ENCODE results near the gene GJC1.

Gene GJC1

DNA sequence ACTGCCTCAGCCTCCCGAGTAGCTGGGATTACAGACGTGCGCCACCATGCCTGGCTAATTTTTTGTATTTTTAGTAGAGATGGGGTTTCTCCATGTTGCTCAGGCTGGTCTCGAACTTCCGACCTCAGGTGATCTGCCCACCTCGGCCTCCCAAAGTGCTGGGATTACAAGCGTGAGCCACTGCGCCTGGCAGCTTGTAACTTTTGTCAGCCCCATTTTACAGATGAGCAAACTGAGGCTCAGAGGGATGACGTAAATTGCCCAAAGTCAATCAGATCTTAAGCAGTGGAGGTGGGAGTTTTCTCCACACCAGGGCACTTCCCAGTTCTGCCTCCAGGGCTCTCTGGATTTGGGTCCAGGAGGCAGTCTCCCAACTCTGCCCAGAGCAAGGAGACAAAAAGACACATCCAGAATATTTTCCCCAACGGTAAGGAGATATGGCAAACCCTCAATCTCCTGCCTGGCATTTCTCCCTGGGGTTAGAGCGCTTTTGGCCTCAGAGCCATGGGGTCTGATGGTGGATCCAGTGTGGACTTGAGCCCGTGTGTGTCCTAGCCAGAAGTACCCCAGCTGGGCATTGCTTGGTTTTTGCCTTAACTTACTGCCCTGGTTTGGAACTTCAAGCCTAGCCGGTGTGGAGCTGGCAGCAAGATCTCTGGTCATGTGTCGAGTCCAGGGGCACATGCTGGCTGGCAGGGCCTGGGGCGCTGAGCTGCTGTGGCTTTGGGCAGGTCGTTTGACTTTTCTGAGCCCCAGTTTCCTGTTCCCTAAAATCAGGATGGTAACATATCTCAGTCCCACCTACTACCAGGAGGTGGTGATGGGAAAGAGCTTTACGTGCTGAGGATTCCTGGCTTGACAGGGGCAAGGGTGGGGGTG is 67.9 kb downstream of the GJC1 start:
- H3K4me3 ChIP-seq (ENCODE audit: insufficient read length, low read depth): no peak overlapping the region
- H3K27me3 ChIP-seq (ENCODE audit: insufficient read depth, insufficient read length): peaks cover 32% of the 10 kb centered on the region
- no peaks in the 10 kb centered on the region for H3K36me3 ChIP-seq (ENCODE audit: insufficient read depth, insufficient read length, low read length)
- H3K9me3 ChIP-seq (ENCODE audit: insufficient read depth, low read length): no peaks in the 10 kb centered on the region
- TF ChIP-seq ZNF274 (IDR thresholded peaks at IDR 0.05; ENCODE audit: low read depth, low read length) (no peak), SUZ12 (IDR thresholded peaks at IDR 0.05; ENCODE audit: extremely low read depth, insufficient read depth, insufficient read length) (no peak), YY1 (IDR thresholded peaks at IDR 0.05; ENCODE audit: insufficient read depth, insufficient read length) (no peak)
- H3K4me1 ChIP-seq (ENCODE audit: insufficient read depth, insufficient read length): peaks cover 26% of the 10 kb centered on the region
- no peak for DNase-seq (ENCODE audit: low read depth, low spot score)
- H3K9ac ChIP-seq (ENCODE audit: insufficient read length, low read depth): no peak overlapping the region

DNA sequence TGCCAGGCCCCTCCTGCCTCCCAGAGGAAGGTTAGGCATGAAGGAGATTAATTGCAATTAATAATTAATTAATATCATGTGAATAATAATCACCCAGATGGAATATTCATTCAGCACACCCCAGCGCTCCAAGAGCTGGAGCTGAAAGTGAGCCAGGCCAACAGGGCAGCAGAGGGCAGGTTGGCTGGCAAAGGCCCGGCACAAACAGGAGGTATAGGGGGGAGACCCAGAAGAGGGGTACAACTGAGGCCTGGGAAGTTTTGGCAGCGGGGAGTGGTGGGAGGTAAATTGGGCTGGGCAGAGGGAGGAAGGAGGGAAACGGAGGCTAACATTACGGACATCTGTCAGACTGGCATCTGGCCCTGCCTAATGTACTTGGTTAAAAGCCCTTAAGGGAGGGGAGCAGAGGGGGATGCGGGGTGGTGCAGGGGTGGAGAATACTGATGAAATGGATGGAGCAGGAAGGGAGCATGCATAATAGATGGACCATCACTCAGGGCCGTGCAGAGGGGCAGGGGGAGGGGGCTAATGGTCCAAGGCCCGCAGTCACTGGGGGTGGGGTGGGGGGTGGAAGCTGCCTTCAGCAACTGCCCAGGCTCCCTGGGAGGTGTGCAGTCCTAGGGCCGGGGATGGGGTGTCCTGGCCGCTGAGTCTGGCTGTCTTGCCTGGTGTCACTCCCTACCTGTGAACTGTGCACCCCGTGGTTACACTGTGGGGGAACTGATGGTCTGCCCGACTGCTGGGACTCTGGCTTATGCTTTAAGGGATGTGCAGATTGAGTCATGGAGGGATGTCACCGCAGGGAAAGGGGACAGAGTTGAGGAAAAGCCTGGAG is 69.4 kb downstream of the GJC1 start:
- peaks cover 20% of the 10 kb centered on the region for H3K4me1 ChIP-seq (ENCODE audit: insufficient read depth, insufficient read length)
- no peak for TF ChIP-seq YY1 (IDR thresholded peaks at IDR 0.05; ENCODE audit: insufficient read depth, insufficient read length)
- no peak for TF ChIP-seq ZNF274 (IDR thresholded peaks at IDR 0.05; ENCODE audit: low read depth, low read length)
- no peak for TF ChIP-seq SUZ12 (IDR thresholded peaks at IDR 0.05; ENCODE audit: extremely low read depth, insufficient read depth, insufficient read length)
- H3K9ac ChIP-seq (ENCODE audit: insufficient read length, low read depth): no peak overlapping the region
- peaks cover 36% of the 10 kb centered on the region for H3K27me3 ChIP-seq (ENCODE audit: insufficient read depth, insufficient read length)
- no peak for DNase-seq (ENCODE audit: low read depth, low spot score)
- no peaks in the 10 kb centered on the region for H3K36me3 ChIP-seq (ENCODE audit: insufficient read depth, insufficient read length, low read length)
- H3K4me3 ChIP-seq (ENCODE audit: insufficient read length, low read depth): no peak overlapping the region
- H3K9me3 ChIP-seq (ENCODE audit: insufficient read depth, low read length): no peaks in the 10 kb centered on the region

DNA sequence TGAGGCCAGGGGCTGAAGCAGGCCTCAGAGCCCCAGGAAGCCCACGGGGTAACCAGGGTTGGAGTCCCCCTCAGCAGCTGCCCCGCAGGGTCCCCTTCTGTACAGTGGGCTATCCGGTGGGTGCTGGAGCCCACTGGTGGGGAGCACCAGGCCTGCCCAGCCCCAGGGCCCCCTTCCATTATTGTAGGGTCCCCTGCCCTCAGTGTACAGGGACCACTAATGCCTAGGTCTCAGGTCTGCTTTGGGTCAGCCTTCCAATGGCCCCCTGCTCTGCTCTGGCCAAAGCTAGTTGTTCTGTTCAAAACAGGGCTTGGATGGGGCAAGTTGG is 70.2 kb downstream of the GJC1 start:
- no peak for TF ChIP-seq YY1 (IDR thresholded peaks at IDR 0.05; ENCODE audit: insufficient read depth, insufficient read length)
- no peak for TF ChIP-seq ZNF274 (IDR thresholded peaks at IDR 0.05; ENCODE audit: low read depth, low read length)
- TF ChIP-seq SUZ12 (IDR thresholded peaks at IDR 0.05; ENCODE audit: extremely low read depth, insufficient read depth, insufficient read length): no peak
- Histone ChIP-seq H3K4me3 (ENCODE audit: insufficient read length, low read depth) (peak overlapping the region; percentile 62), H3K9me3 (ENCODE audit: insufficient read depth, low read length) (no peaks in the 10 kb centered on the region), H3K4me1 (ENCODE audit: insufficient read depth, insufficient read length) (peaks cover 20% of the 10 kb centered on the region), H3K9ac (ENCODE audit: insufficient read length, low read depth) (peak overlapping the region; percentile 85), H3K36me3 (ENCODE audit: insufficient read depth, insufficient read length, low read length) (no peaks in the 10 kb centered on the region), H3K27me3 (ENCODE audit: insufficient read depth, insufficient read length) (peaks cover 36% of the 10 kb centered on the region)
- DNase-seq (ENCODE audit: low read depth, low spot score): no peak

DNA sequence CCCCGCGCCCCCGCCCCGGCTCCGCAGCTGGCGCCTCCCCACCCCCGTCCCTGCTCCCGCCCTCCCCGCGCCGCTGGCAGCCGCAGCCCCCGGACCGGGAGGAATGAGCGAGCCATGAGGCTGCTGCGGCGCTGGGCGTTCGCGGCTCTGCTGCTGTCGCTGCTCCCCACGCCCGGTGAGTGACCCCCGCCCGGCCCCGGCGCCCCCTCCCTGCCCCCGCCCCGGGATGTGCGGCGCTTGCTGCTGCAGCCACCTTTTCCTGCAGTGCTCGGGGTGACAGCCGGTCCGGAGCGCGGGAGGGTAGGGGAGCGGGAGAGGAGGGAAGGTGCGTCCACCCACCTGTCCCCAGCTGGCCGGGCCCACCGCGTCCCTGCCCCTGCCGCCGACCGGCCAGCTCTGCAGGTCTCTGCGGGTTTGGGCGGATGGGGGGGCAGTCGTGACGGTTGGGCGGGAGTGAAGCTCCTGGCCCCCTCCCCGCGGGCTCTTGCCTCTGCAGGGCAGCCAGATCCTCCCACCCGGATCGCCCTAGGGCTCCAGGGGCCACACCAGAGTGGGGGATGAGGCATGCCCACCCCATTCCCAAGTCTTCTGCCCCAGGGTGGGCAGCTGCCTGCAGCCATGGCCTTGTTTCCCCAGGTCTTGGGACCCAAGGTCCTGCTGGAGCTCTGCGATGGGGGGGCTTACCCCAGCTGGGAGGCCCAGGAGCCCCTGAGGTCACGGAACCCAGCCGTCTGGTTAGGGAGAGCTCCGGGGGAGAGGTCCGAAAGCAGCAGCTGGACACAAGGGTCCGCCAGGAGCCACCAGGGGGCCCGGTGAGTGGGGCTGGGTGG is 70.8 kb downstream of the GJC1 start:
- Histone ChIP-seq H3K36me3 (ENCODE audit: insufficient read depth, insufficient read length, low read length) (no peaks in the 10 kb centered on the region), H3K9me3 (ENCODE audit: insufficient read depth, low read length) (no peaks in the 10 kb centered on the region), H3K4me1 (ENCODE audit: insufficient read depth, insufficient read length) (peaks cover 20% of the 10 kb centered on the region), H3K4me3 (ENCODE audit: insufficient read length, low read depth) (peak overlapping the region; percentile 62), H3K9ac (ENCODE audit: insufficient read length, low read depth) (peak overlapping the region; percentile 85), H3K27me3 (ENCODE audit: insufficient read depth, insufficient read length) (peaks cover 36% of the 10 kb centered on the region)
- DNase-seq (ENCODE audit: low read depth, low spot score): no peak
- TF ChIP-seq YY1 (IDR thresholded peaks at IDR 0.05; ENCODE audit: insufficient read depth, insufficient read length) (no peak), ZNF274 (IDR thresholded peaks at IDR 0.05; ENCODE audit: low read depth, low read length) (no peak), SUZ12 (IDR thresholded peaks at IDR 0.05; ENCODE audit: extremely low read depth, insufficient read depth, insufficient read length) (no peak)

DNA sequence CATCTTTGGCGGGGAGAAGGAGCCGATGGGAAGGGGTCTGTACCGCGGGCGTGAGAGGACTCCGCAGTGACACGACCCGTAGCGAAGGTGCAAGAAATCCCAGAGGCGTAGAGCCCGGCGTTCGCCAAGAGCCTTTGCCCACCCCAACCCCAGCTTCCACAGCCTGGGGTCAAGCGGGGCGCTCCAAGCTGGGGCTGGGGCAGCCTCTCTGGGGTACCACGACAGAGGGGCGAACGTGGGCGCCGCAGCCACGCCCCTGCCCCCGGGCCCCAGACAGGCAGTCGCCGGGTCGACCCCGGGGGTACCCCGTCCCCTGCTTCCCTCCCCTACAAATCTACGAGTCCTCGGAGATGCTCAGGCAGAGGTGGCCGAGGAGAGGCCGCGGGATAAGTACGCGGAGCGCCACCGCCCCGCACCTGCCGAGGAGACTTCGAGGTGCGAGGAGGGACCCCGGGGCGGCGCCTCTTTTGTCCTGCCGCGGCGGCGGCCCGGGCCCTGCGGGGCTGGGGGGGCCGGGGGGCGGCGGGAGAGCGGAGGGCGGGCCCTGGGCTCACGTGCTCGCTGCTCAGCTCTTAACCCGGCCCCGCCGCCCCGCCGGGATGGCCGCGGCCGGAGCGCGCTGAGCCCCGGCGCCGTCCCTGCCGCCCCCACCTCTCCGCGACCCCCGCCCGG is 71.5 kb downstream of the GJC1 start, which contains the start of gene ADAM11:
Gene ADAM11, plus strand, starts transcription at position 575 of the 672 bp plus-strand sequence. CDS start 212 bp downstream, outside the sequence.
- TF ChIP-seq YY1 (IDR thresholded peaks at IDR 0.05; ENCODE audit: insufficient read depth, insufficient read length) (no peak), SUZ12 (IDR thresholded peaks at IDR 0.05; ENCODE audit: extremely low read depth, insufficient read depth, insufficient read length) (no peak), ZNF274 (IDR thresholded peaks at IDR 0.05; ENCODE audit: low read depth, low read length) (no peak)
- Histone ChIP-seq H3K27me3 (ENCODE audit: insufficient read depth, insufficient read length) (peaks cover 36% of the 10 kb centered on the region), H3K36me3 (ENCODE audit: insufficient read depth, insufficient read length, low read length) (no peaks in the 10 kb centered on the region), H3K4me3 (ENCODE audit: insufficient read length, low read depth) (peak within 1 kb of the TSS; percentile 62), H3K4me1 (ENCODE audit: insufficient read depth, insufficient read length) (peaks cover 20% of the 10 kb centered on the region), H3K9ac (ENCODE audit: insufficient read length, low read depth) (peak within 1 kb of the TSS; percentile 85), H3K9me3 (ENCODE audit: insufficient read depth, low read length) (no peaks in the 10 kb centered on the region)
- DNase-seq (ENCODE audit: low read depth, low spot score): no peak

DNA sequence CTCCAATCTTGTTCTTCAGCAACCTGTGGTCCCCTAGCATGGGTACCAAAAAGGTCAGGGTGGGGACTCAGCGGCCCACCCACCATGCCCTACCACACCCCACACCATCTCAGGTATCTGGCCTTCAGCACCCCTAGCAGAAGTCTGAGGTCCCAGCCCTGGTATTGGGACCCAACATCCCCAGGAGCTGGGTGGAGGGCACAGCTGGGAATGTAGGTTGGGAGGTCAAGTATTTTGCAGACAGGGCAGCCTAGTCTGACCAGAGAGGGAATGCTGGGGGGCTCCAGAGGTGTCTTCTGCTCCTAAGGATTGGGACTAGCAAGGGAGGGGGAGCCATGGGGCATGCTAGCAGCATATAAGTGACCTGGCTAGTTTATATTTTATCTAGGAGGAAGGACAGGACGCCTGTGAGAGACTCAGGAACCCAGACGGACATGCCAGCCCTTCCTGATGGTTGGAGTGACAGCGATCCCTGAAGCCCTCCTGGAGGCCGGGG is 72.1 kb downstream of the GJC1 start:
- H3K27me3 ChIP-seq (ENCODE audit: insufficient read depth, insufficient read length): peaks cover 36% of the 10 kb centered on the region
- H3K4me1 ChIP-seq (ENCODE audit: insufficient read depth, insufficient read length): peaks cover 20% of the 10 kb centered on the region
- TF ChIP-seq ZNF274 (IDR thresholded peaks at IDR 0.05; ENCODE audit: low read depth, low read length) (no peak), YY1 (IDR thresholded peaks at IDR 0.05; ENCODE audit: insufficient read depth, insufficient read length) (no peak), SUZ12 (IDR thresholded peaks at IDR 0.05; ENCODE audit: extremely low read depth, insufficient read depth, insufficient read length) (no peak)
- no peak for DNase-seq (ENCODE audit: low read depth, low spot score)
- peaks cover under 1% of the 10 kb centered on the region for H3K36me3 ChIP-seq (ENCODE audit: insufficient read depth, insufficient read length, low read length)
- no peaks in the 10 kb centered on the region for H3K9me3 ChIP-seq (ENCODE audit: insufficient read depth, low read length)
- H3K9ac ChIP-seq (ENCODE audit: insufficient read length, low read depth): no peak overlapping the region
- H3K4me3 ChIP-seq (ENCODE audit: insufficient read length, low read depth): no peak overlapping the region
